HL-60 (cell line): ENCODE measurements around the gene TCTN1.

Experiments used
- DNase-seq, 2 experiments: peaks; one replicate each; pipeline ENCODE4 v3.0.0-alpha.2; 2010 to 2020; ENCODE audit warnings: low read depth in 1 of 2, low spot score in 1 of 2
- H3K27ac ChIP-seq: fragments of 250-450 bp; sonication (Bioruptor Pico); replicated peaks from 2 replicates; pipeline ENCODE4 v1.5.1; 2020; ENCODE audit warnings: mild to moderate bottlenecking, moderate library complexity
- H3K27me3 ChIP-seq: fragments of 250-450 bp; sonication (Bioruptor Pico); 2 replicates; pipeline ENCODE4 v1.5.1; 2021; ENCODE audit warnings: mild to moderate bottlenecking, moderate library complexity; ENCODE audit not compliant: insufficient read depth, poor library complexity, severe bottlenecking
- H3K4me3 ChIP-seq: replicated peaks from 2 replicates; pipeline ENCODE4 v1.5.1; 2011; ENCODE audit warnings: mild to moderate bottlenecking, control low read depth, low read length; ENCODE audit not compliant: insufficient read depth
- CTCF ChIP-seq: IDR thresholded peaks from one replicate; pipeline ENCODE4 v1.5.1; 2011; ENCODE audit warnings: low read length, control low read depth, inconsistent platforms; ENCODE audit not compliant: insufficient read depth
- GABPA ChIP-seq: IDR thresholded peaks from 2 replicates; pipeline ENCODE4 v1.6.1; 2012; ENCODE audit warnings: low read depth
- POLR2AphosphoS5 ChIP-seq: IDR thresholded peaks from 2 replicates; pipeline ENCODE4 v1.6.1; 2012; ENCODE audit warnings: low read depth
- REST ChIP-seq: IDR thresholded peaks from 2 replicates; pipeline ENCODE4 v1.6.1; 2012; ENCODE audit warnings: low read depth; ENCODE audit not compliant: insufficient replicate concordance
- SPI1 ChIP-seq: IDR thresholded peaks from 2 replicates; pipeline ENCODE4 v1.6.1; 2012; ENCODE audit warnings: low read depth, mild to moderate bottlenecking, borderline replicate concordance

TCTN1 gene

GRCh38 chr12:110698171-110698902 is 84.4 kb downstream of the TCTN1 start:
- Histone ChIP-seq H3K27ac (no peak overlapping the region), H3K27me3 (no peaks in the 10 kb centered on the region), H3K4me3 (no peak overlapping the region)
- TF ChIP-seq CTCF (peak; percentile 86), GABPA (no peak), REST (no peak), POLR2AphosphoS5 (no peak), SPI1 (peak; percentile 57; the same call in 1 of the 2 replicates)
- DNase-seq = peak; percentile 82 to 92
